Measurements from ENCODE around the gene KLHL1. TPM values are rescaled to one million over a fixed set of nuclear protein-coding genes. Genes with fewer than 3 reads are reported as not detected.

Gene KLHL1, protein sequence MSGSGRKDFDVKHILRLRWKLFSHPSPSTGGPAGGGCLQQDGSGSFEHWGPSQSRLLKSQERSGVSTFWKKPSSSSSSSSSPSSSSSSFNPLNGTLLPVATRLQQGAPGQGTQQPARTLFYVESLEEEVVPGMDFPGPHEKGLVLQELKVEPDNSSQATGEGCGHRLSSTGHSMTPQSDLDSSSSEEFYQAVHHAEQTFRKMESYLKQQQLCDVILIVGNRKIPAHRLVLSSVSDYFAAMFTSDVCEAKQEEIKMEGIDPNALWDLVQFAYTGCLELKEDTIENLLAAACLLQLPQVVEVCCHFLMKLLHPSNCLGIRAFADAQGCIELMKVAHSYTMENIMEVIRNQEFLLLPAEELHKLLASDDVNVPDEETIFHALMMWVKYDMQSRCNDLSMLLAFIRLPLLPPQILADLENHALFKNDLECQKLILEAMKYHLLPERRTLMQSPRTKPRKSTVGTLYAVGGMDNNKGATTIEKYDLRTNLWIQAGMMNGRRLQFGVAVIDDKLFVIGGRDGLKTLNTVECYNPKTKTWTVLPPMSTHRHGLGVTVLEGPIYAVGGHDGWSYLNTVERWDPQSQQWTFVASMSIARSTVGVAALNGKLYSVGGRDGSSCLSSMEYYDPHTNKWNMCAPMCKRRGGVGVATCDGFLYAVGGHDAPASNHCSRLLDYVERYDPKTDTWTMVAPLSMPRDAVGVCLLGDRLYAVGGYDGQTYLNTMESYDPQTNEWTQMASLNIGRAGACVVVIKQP
- not detected in 2 replicates for total RNA-seq

DNA sequence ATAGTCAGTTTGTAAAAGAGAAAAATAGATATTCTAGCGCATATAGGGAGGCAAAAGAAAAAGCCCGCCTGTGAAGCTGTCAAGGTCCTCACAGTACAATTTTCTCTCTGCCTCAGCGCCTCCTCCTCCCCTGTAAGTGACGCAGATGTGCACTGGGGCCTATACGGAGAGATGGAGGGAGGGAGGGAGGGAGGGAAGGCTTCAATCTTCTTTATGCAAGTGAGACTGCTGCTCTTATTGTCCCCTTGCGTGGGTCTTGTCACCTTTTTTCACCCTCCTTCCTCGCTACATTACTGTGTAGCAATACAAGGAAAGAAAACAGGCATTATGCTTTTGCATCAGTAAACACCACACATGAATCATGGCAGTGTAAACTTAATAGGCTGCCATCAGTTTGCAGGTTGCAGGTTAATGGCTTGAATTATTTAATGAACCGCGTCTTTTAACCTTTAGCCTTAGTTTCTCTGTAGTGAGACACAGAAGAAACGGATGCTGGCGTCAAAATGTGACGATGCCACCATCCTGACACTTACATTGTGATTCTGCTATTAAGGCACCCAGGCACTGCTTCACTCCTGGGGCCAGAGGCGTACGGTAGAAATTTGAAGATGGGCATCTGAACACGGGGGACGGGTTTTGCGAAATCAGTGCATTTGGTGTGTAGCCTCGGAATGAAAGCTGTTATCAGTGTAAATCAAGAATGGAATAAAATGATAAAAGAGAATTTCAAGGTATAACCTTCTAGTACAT, at the start of gene KLHL1:
Gene KLHL1, minus strand, starts transcription at position 97 of the 750 bp plus-strand sequence. CDS start 753 bp downstream, outside the sequence.

DNA sequence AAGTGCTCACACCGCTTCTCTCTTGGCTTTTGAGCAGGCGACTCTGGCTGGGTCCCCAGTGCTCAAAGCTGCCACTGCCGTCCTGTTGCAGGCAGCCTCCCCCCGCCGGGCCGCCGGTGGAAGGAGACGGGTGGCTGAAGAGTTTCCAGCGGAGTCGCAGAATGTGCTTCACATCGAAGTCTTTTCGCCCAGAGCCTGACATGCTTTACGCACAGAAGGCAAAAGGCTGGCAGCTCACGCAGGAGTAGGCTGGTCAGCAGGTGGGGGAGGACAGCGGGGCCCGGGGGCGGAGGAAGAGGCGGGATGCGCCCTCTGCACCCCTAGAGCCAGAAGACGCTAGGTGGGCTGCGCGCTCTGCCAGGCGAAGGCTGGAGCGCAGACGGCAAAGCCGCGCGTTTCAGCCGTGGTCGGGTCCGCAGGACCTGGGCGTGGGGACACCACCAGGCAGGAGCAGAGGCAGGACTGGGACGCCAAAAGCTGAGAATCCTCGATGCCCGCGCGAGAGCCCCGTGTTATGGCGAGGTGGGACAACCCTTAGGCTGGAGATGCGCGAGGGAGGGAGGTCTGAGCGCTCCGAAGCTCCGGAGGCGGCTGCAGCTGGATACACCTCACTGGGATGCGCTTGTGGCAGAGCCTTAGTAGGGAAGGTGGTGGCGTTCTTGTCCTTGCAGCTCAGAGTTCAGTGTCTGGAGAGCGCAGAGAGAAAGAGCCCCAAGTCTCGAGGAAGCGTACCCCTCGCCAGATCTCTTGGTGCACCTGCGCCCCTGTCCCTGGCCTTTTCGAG, 562 bp downstream of the KLHL1 start, which contains the start of gene ATXN8OS:
Gene ATXN8OS, plus strand, starts transcription at position 329 of the 784 bp plus-strand sequence.

Other genes with a start within 250 kb of the KLHL1 start
- not detected in 2 replicates for gene ATXN8OS, start 626 bp downstream of the KLHL1 start, total RNA-seq